GM19463 (cell line): ENCODE results near the gene ACTA2.

ENCODE experiments used
- ATAC-seq: cut with Tn5 transposase; IDR thresholded peaks from one replicate; pipeline ENCODE4 v1.9.1; 2021; ENCODE audit warnings: mild to moderate bottlenecking, moderate library complexity; ENCODE audit not compliant: unreplicated experiment

ACTA2 gene

DNA sequence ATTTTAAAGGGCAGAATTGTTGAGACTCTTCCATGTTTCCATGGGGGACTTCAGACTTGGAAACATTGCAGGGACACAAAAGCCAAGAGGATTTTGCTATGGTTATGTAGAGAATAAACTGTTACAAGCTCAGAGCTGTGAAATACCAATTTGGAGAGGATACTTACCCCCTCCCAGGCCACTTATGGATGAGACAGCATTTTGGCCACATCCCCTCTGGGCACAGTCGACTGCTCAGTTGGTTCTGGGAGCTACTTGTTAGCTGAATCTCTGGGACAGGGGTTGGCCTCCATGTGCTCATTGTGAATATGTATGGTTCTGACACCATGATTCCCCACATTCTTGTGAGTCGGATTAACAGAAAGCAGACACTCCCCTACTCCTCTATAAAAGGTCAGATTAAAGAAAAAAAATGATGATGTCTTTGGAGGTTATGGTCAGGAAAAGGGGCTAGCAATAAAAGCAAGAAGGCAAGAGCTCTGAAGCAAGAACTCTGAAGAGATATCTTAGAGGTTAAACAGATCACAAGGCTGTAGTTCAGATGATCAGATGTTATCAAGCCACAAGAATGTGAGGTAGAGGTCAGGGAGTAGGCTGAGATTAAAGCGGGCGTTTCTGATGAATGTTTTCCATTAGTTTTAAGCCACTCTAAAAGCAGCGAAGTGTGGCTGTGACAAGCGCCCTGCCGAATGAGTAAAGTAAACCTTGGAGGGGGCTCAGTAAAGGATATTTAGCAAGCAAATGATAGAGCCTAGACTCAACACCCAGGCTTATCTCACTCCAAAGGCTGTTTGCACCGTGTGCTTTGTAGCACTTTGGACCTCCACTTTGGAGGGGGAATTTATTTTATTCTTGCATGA is 55.3 kb downstream of the ACTA2 start:
- ATAC-seq = no peak

DNA sequence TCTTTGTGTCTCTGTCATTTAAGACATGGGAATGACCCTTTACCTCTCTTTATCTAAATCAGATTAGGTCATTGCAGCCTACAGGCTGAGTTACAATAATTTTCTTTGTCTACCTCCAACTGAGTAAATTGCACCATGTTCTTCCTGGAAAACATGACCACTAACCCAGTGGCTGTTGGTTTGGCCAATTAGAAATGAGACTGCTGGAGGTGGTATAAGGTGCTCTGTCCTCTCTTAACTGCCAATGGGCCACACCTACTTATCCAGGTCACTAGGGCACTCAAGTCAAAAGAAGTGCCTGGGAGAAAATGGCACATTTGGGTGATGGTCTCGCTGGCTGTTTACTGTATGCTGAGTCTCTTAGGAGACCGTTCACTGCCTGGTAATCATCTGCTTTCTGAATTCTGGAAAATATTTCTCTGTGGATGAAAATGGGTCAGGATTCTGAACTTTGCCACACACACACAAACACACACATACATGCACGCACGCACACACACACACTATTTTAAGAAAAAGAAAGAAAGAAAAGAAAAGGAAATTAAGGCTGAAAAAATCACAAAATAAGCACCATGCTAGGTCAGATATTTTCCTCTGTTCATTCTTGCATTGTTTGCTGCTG is 56.1 kb downstream of the ACTA2 start:
- ATAC-seq = no peak

DNA sequence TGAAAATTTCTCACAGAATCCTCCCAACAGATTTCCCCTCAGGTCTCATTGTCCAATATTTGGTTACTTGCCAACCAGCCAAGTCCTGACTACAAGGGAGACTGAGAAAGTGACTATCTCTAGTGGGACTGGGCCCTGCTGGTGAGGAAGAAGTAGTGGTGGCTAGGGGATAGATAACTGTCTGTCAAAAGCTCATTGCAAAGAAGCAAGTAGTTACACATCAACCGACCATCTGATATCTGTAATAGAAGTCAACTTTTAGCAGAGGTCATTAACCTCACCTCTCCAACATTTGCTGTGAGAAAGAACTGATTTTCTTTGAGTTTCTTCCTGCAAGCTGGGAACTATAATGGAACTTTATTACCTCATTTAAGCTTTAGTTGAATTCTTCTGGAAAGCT is 57.3 kb downstream of the ACTA2 start:
- ATAC-seq = no peak

DNA sequence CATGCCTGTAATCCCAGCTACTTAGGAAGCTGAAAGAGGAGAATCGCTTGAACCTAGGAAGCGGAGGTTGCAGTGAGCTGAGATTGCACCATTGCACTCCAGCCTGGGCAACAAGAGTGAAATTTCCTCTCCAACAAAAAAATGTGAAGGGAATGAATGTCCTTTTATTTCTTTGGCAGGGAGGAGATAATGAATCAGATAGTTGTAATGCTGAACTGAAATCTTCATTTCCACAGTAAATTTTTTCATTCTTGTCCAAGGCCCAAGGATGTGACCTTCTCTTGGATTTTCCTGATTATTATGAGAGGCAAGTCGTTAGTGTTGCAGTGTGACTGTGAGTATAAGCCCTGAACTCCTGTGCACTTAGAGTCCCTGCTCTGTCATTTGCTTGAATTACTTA is 59.0 kb downstream of the ACTA2 start:
- no peak for ATAC-seq

DNA sequence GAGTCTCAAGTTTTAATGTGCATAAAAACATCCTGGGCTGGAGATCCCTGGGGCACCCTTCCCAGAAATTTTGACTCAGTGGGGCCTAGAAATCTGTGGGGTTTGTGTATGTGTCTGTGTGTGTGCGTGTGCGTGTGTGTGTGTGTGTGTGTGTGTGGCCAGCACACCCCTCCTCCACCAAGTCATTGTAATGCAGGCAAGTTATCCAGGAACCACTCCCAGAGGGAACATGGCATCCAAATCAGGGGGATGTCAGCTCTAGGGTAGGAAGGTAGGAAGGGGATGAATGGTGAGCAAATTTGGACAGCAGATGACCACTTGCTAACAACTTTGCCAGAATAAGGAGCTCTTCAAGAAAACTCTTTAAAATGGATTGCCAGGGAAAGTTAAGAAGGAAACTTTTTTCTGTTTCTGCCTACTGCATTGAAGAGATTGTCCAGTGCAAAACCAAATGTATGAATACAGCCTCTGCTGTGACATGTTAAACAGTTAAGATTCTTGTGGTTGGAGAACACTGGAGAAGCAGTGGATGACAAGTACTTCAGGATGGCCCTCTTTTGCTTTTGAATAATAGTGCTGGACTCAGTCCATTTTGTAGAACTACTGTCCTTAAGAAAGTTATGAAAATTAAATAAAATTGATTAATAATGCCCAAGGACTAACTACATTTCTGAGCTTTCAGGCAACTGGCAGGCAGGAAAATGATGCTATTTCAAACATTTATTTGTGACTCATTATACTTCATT is 60.2 kb downstream of the ACTA2 start:
- no peak for ATAC-seq

DNA sequence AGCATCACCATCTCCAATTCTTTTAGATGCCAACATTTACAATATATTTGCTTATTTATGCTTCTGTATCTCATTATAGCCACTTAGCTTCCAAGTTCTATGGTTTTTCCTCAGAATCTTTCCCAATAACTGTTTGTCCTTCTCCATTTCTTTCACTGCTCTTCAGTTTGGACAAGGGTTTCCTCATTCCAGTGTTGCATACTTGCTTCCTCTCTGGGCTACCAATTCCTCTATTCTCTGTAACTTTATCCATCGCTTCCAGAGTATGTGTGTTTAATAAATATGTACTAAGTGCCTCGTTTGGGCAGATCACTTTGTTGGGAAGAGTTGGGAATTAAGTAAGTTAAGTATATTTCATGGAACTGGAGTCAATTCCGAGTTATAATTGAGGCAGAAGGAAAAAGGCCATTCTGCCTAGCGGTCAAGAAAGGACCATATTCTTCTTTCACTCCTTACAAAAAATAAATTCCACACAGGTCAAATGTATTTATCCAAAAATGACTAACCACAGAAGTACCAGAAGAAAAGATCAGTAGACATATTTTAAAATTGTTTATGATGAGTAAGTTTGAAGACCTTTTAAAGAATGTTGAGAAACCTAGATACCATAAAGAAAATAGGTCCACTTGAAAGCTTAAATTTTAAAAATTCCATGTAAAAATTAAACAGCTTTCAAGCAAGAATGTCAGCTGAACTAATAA is 61.7 kb downstream of the ACTA2 start:
- no peak for ATAC-seq

DNA sequence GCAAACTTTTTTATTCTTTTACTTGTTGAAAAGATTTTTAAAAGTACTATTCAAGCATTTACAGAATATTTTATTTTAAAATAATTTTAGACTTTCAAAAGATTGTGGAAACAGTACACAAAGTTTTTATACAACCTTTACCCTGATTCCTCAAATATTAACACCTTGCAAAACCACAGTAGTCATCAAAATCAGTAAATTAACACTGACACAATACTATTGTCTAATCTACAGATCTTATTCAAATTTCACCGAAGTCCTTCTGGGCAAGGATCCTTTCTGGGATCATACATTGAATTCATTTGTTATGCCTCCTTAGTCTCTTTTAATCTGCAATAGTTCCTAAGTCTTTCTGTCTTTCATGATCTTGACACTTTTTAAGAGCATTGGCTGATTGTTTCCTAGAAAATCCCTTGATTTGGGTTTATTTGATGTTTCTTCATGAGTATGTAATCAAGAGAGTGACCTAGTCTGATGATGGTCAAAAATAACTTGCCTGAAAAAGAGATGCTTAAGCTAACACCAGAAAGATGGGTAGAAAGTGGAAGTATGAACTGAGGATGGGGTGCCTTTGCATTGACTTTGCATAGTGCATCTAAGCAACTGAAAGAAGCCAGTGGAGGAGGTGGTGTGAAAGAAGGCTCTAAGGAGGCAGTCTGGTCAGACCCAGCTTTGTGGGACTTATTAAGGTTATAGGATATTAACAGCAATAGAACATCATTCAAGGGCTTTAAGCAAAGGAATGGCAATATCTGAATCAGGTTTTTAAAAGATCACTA is 62.8 kb downstream of the ACTA2 start:
- peak; percentile 70 for ATAC-seq

DNA sequence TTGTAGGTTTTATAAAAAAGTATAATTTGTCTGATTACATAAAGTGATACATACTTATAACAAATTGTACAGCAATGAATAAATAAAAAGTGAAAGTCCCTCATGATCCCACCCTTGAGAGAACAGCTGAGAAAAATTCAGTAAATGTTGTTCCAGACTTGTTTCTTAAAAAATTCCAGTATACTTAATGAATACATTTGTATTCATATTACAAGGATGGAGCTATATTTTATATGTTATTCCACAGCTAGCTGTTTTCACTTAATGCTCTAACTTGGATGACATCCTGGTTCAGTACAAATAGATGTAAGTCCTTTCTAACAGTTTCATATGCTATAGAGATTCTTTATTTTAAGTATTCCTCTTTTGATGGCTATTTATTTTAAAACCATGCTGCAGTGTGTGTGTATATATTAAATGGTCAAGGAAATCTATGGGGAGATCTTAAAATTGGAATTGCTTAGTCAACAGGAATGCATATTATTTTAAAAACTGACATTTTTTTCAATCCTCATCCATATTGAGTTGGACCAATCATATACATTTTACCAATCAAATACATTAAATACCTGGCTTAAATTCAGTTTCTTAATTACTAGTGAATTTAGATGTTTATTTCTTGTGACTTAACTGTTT is 63.6 kb downstream of the ACTA2 start:
- ATAC-seq = no peak

DNA sequence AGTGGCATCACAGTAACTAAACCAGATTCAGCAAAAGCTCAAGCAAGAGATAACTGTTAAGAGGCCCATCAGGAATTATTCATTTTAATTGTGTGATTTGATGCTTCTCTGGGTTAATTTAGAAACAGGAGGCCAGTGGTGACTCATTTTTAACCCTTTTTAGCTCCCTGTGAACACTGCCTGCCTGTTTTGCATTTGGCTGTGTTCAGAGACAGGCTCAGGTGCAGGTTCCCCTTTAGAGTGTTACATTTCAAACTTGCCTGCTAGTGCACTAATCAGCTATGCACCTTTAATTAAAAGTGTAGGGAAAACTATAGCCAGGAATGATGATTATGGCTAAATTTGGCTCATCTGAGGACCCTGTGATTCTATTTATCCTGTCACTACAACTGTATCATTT is 66.0 kb downstream of the ACTA2 start:
- ATAC-seq = peak; percentile 58
